Retinal pigment epithelial cell (primary cell): ENCODE results near the gene GFAP.

Experiments
- DNase-seq: peaks from one replicate; pipeline ENCODE4 v3.0.0-alpha.2; 2010; ENCODE audit warnings: low read depth
- H3K4me3 ChIP-seq: 2 replicates; pipeline ENCODE4 v1.5.1; 2011; ENCODE audit warnings: mild to moderate bottlenecking, low read length, control low read depth, moderate library complexity
- CTCF ChIP-seq: conservative IDR thresholded peaks from 2 replicates; pipeline ENCODE4 v1.5.1; 2011; ENCODE audit warnings: low read depth, low read length, control low read depth, inconsistent platforms

Gene GFAP

DNA sequence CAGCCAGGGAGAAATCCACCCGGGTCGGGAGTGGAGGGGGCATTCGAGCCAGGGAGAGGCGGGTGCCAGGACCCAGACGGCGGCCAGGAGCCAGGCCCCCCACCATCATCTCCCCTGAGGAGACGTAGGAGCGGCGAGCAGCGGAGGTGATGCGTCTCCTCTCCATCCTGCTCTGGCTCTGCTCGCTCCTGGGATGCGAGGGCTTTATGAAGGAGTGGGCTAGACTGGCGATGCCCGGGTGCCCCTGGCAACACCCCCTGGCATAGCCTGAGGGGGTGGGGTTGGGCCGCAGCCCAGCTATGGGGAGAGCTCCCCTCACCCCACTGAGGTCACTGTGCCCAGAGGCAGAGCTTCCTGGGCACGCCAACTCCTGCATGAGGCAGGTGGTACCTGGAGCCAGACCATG lies at the start of gene GFAP:
GFAP (minus strand) TSS at position 180 of the 406 bp plus-strand sequence; CDS start at position 166, 14 bp downstream.
- no peak within 1 kb of the TSS for H3K4me3 ChIP-seq
- TF ChIP-seq CTCF, result no peak
- no peak for DNase-seq

DNA sequence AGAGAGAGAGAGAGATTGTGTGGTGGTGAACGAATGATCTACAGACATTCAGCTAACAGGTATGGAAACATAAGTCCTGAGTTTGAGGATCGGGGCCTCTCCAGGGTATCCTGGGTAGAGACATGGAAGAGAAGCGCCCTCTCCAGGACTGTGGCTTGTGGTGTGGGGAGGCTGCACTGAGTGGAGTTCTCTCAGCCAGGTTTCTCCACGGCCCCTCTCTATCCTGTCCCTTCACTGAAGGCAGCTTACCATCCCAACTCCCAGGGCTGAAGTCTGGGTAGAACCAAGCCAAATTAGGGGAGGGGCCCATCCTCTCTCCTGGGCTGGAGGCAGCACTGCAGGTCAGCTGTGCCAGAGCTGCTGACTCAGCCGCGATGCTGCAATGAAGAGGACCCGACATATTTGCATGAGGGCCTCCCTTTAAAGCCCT lies 46.6 kb upstream of the GFAP start:
- no peak for DNase-seq
- no peak overlapping the region for H3K4me3 ChIP-seq
- peak; percentile 21 for TF ChIP-seq CTCF

DNA sequence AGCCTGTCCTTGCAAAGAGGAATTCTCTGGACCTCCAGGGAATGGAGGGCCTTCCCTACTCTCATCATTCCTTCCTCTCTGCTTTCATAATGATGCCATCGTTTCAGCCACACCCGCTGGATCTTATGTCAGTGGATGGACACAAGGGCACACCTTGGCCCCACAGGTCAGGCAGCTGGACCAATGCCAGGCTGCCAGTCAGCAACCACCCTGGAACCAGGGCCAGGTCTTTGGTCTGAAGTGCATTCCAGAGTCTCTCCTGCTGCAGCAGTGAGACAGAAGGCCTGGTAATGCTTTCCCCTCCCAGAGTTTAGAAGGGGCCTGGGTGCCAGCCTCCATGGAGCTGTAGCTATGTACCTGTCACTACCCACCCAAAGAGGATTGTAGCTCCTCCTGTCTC lies 45.4 kb upstream of the GFAP start:
- TF ChIP-seq CTCF, result no peak
- H3K4me3 ChIP-seq, result no peak overlapping the region
- no peak for DNase-seq

DNA sequence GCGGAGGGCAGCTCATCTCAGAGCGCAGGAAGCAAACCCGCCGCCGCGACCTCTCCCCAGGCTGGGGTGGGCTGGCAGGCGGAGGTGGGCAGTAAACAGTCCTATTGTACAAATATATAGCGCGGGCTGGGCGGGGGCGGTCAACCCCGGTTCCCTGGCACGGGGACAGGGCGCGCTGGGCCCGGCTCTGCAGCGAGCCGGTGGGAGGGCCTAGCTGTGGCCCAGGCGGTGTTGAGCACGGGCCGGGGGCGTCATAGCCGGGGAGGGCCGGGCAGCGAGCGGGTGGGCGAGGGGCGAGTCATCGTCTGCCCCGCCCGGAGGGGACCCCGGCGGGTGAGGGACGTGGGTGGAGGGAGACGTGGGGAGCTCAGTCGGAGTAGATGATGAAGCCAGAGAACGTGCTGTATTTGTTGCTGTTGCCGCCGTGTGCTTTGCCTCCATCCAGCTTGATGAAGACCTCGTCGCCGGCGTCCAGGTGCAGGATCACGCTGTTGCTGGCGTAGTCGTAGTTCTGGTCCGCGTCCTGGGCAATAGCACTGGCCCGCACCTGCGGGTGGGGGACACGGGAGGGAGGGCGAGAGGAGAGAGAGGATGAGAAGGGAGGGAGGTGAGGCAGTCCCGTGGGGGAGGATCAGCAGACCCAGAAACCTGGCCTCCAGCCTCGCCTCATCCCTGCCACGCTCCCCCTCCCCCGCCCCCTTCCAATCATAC lies 44.7 kb upstream of the GFAP start:
- no peak for TF ChIP-seq CTCF
- DNase-seq, result no peak
- H3K4me3 ChIP-seq, result no peak overlapping the region

DNA sequence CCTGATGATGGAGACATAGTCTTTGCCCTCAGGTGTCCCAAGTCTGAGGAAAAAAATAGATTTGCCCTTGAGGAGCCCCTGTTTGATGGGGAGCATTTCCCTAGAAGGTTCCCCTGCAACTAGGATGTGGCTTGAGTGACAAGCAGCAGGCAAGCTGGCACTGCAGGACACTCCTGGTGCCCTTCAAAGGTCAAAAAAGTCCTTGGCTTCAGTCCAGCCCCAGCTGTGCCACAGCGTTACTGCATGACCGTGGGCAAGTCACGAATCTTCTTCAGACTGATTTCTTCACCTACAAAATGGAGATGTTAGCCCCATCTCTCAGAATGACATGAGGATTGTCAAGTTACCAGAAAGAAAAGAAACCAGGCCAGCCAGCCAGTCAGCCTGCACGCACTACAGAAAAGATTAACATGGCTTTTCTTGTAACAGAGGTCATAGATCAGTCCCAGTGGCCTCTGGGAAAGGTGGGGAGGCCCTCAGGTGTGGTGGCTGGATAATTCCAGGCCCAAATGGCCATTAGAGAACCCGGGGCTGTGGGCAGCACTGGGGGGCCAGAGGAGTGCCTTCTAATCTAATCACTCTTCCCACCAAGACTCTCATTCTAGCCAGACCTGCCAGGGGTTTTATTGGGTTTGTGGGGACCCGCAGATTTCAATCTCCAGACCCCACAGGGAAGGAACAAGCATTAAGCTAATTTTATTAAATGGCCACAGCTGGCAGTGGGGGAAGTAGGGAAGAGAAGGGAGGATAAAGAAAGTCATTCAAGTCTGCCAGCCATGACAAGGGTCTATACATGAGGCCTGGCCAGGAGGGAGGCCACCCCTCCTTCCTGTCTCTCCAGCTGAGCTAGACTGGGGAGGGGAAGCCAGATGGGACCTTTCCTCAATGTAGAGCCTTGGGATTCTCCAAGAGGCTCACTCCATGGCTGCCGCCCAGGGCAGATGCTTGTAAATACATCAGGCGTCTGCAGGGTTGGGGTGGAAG lies 42.0 kb upstream of the GFAP start:
- no peak for TF ChIP-seq CTCF
- DNase-seq, result no peak
- H3K4me3 ChIP-seq, result no peak overlapping the region

- no peak overlapping the region for H3K4me3 ChIP-seq
- DNase-seq, result no peak
- TF ChIP-seq CTCF, result no peak
Measured at GRCh38 chr17:44955674-44956425, 40.5 kb upstream of the GFAP start.
